HG03342 (cell line): Measurements from ENCODE around the gene CACNA1B.

Experiments
- ATAC-seq: cut with Tn5 transposase; IDR thresholded peaks from one replicate; pipeline ENCODE4 v1.9.1; 2021; ENCODE audit warnings: mild to moderate bottlenecking, moderate library complexity; ENCODE audit not compliant: unreplicated experiment

The CACNA1B gene

DNA sequence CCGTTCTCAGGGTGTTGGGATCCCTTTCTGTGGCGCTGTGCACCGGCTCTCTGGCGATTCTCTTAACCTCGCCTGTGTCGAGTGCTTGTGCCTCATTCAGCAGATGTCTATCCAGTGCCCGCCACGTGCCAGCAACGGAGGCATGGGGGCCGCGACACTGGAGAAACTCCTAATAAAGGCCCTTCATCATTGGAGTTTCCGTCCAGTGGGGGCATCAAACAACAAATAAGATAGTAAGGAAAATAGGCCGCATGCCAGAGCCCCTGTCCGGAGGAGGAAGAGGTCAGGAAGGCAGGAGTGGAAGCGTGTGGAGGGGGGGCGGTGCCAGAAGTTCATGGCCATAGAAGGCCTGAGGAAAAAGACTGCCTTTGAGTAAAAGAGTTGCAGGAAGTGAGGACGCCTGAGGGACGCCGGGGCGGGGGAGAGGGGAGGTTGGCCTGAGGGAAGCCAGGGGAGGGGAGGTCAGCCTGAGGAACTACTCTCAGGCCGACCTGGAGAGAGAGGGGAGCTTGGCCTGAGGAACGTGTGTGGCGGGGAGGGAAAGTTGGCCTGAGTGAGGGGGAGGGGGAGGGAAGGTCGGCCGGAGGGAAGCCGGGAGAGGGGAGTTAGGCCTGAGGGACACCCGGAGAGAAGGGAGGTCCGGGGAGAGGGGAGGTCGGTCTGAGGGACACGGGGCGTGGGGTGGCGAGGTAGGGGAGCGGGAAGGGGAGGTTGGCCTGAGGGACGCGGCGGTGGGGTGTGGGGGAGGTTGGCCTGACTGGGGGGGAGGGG is 82.2 kb downstream of the CACNA1B start:
- ATAC-seq, result no peak

- ATAC-seq, result no peak
These were observed 82.9 kb downstream of the CACNA1B start for GRCh38 chr9:137960496-137960895.

GRCh38 chr9:137963525-137963924 is 85.9 kb downstream of the CACNA1B start:
- ATAC-seq, result no peak

GRCh38 chr9:137965177-137965795 is 87.7 kb downstream of the CACNA1B start:
- no peak for ATAC-seq

DNA sequence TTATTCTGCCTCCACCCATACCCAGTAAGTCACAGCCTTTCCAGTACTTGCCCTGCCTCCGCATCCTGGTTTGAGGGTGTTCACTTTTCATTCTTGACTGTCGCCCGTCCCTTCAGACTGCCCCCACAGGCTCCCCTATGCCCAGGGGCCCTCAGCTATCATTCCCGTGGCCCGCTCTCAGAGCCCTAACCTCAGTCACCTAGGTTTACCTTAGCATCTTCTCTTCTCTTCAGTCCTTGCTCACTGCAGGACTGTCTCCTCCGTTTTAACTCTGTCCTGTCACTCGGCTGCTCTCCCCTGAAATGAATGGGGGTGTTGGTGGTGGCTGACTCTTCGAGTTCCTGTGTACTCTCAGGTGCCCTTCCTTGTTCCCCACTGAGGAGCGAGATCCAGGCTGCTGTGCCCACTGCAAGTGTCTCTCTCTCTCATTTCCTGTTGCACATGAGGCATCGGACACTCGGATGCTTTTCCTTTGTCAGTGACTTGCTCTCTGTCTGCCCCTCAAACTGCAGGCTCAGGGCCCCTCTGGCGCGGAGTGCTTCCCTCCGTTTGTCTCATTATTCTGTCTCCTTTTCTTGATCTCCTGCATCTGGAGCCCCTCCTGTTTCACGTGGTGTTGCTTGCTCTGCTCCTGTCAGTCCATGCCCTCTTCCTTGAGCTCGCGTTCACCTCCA is 89.8 kb downstream of the CACNA1B start:
- no peak for ATAC-seq

GRCh38 chr9:137968235-137968634 is 90.7 kb downstream of the CACNA1B start:
- no peak for ATAC-seq

DNA sequence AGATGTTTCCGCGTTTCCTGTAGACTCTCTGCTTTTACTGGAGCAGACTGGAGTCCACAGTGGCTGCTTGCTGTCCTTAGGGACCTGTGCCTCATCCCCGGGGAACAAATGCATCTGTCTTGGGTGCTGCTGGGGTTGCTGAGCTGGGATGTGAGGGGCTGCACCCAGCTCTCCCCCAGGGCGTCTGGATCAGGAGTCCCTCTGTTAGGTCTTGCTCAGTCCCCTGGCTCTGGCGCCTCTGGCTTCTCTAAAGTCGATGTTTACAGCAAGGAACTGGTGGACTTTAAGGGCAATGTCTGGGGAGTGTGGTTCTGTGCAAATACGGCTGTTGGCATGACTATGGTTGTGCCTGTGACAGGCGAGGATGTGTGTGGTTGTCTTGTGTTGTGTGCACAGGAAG is 91.4 kb downstream of the CACNA1B start:
- ATAC-seq, result no peak

GRCh38 chr9:137969685-137970084 is 92.1 kb downstream of the CACNA1B start:
- ATAC-seq, result no peak

DNA sequence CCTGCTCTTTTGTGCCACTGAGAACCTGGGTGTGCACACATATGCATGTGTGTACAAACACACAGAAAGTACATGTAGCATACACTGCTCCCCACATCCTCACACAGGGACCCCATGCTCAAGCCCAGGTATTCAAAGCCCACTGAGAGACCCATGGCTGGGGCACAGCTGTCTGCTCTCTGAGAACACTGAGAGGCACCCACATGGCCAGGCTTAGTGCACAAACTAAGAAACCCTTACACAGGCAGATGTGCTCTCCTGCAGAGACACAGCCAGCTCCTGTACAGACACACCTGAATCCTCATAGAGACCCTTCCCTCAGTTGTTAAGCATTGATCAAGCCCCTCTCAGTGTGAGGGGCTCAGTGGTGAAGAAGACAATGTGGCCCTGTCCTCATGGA is 92.5 kb downstream of the CACNA1B start:
- no peak for ATAC-seq

GRCh38 chr9:137970686-137971476 is 93.3 kb downstream of the CACNA1B start:
- no peak for ATAC-seq

- ATAC-seq, result no peak
These were observed 94.0 kb downstream of the CACNA1B start for GRCh38 chr9:137971477-137972138.

GRCh38 chr9:137972355-137972987 is 94.9 kb downstream of the CACNA1B start:
- ATAC-seq, result no peak

DNA sequence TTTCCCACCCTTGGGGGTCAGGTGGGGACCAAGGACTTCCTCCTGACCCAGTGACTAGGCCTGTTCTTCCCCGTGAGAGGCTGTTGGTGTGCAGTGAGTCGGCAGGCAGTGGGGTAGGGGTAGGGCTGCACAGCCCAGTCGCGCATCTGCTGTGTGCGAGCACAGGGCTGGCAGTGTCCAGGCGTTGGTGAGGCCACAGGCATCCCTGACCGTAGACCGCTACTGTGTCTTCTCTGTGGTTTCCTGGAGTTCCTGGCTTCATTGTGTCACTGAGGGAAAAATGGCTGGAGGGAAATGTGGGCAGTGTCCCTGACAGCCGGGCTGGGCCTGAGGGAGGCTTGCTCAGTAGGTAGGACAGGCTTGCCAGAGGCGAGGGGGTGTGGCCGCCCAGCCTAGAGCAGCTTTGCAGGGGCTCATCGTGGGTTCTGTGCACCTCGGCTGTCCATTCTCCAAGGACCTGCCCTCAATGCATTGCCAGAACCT is 95.4 kb downstream of the CACNA1B start:
- no peak for ATAC-seq

DNA sequence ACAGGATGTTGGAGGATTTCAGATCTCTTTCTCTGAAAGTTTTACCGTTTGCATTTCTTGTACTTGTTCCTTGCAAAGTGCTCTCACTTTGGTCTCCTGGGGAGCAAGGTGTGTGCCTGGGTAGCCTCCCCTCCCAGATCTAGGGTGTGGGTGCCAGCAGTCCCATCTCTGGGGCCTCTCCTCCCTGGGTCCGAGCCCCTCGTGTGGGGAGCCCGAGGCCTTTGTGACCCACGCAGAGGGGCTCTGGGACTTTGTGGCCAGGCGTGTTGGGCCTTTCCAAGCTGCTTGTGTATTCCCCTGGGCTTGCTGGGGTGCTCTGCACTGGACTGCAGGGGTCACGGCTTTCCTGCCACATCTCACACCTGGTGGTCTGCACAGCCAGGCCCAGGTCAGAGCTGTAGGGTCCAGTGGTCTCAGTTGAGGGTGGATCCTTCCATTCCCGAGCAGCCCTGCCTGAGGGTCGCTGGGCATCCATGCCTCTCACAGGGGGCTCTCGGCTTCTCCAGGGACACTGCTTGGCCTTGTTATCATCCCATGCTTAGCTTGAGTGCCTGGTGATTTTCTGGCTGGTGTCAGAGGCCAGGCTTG is 96.3 kb downstream of the CACNA1B start:
- no peak for ATAC-seq

GRCh38 chr9:137974746-137975526 is 97.4 kb downstream of the CACNA1B start:
- no peak for ATAC-seq

DNA sequence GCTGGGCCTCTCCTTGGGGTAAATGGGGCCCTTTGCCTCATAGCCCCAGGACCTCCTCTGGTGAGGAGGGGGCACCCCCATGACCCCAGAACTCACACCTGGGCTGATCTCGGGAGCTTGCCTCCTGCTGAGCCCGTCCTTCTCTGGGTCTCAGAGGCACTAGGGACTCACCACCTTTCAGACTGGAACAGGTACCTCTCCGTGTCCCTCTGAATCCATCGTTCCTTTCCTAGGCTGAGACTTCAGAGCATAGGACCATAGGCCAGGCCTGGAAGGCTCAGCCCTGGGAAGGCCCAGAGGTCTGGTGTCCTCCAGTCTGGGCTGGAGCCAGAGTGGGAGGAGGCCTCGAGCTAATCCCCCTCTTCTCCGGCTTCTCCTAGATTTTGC is 97.9 kb downstream of the CACNA1B start:
- ATAC-seq, result no peak

DNA sequence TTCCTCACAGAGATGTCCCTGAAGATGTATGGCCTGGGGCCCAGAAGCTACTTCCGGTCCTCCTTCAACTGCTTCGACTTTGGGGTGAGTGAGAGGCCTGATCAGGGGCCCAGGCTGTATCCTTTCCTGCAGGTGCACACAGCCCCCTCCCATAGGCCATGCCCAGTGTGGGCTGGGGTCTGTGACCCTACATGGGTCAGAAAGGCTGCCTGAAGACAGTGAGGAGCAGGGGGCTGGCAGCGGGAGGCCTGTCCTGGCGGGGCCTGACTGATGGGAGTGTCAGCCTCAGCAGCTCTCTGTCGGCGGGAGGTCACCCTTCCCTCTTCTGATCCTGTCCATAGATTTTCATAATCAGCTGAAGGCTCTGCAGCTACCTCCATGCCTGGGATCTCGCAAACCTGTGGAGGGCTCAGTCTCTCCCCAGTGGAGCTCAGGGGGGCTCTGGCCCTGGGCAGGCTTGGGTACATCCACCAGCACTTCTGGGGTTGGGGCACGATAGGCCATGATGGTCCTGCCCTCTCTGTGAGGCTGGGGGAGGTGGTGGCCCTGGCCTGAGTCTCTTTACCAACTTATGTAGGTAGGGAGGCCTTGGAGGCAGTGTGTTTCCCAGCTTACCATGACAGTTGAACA is 98.5 kb downstream of the CACNA1B start:
- no peak for ATAC-seq

DNA sequence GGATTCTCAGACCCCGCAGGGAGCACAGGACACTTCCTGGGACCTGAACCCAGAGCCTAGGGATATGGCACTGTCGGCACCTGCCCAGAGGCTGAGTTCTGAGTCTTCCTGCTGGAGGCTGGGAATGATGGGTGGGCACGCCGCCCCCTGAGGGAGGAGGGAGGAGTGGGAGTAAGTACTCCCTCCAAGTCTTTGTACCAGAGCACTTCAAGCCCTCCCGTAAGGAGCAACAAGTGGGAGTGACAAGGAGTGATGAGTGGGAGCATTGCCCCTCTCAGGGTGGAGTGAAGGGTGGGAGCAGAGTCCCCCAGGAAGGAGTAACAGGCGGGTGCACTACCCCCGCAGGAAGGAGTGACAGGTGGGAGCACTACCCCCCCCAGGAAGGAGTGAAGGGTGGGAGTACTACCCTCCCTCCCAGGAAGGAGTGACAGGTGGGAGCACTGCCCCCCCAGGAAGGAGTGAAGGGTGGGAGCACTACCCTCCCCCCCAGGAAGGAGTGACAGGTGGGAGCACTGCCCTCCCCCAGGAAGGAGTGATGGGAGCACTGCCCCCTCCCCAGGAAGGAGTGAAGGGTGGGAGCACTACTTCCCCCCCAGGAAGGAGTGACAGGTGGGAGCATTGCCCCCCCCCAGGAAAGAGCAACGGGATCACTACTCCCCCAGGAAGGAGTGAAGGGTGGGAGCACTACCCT is 100.1 kb downstream of the CACNA1B start:
- ATAC-seq, result no peak
